ENCODE results near the gene ZMYND8. TPM values are rescaled to one million over a fixed set of nuclear protein-coding genes. Genes with fewer than 3 reads are reported as not detected.
"Not testable (repeated sequence)": the region's sequence is repeated elsewhere in the genome, so short reads cannot be mapped to it uniquely, and the experiment has no call there.

The ZMYND8 gene
- total RNA-seq, 1 donor from 2014 or later = 18.6 TPM

DNA sequence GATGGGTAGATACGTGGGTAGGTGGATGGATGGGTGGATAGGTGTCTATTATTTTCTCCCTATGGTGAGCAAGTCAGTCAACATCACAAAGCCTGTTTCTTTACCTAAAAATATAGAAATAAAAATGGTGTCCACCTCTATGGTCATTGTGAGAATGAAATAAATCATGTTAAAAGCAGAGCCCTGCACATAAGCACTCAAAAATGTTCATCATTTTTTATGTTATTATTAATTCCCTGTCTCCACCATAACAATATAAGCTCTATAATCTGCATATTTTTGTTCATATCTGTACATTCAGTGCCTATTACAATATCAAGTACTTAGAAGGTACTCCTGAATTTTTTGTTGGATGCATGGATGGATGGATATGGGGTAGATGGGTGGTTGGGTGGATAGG, 177.6 kb downstream of the ZMYND8 start:
- no peak for DNase-seq (ENCODE audit: low read depth)
- no peak overlapping the region for H3K4me3 ChIP-seq (ENCODE audit: low read depth, low read length)
- TF ChIP-seq, protein P1, sequence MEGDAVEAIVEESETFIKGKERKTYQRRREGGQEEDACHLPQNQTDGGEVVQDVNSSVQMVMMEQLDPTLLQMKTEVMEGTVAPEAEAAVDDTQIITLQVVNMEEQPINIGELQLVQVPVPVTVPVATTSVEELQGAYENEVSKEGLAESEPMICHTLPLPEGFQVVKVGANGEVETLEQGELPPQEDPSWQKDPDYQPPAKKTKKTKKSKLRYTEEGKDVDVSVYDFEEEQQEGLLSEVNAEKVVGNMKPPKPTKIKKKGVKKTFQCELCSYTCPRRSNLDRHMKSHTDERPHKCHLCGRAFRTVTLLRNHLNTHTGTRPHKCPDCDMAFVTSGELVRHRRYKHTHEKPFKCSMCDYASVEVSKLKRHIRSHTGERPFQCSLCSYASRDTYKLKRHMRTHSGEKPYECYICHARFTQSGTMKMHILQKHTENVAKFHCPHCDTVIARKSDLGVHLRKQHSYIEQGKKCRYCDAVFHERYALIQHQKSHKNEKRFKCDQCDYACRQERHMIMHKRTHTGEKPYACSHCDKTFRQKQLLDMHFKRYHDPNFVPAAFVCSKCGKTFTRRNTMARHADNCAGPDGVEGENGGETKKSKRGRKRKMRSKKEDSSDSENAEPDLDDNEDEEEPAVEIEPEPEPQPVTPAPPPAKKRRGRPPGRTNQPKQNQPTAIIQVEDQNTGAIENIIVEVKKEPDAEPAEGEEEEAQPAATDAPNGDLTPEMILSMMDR (conservative IDR thresholded peaks at IDR 0.05; ENCODE audit: low read depth, low read length) = no peak

DNA sequence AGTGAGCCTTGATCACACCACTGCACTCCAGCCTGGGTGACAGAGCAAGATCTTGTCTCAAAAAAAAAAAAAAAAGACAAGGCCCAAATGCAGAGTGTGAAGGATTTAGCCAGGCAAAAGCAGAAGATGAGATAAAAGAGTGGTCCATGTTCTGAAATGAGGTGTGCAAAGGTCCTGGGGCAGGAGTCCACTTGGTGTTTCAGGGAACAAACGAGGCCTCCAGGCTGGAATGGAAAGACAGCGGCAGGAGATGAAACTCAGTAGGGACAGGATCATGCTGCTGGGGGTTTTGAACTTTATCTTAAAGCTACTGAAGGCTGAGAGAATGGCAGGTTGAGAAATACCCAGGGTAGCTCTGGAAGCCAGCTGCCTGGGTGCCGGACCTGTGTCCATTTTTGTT, 178.2 kb downstream of the ZMYND8 start:
- no peak for DNase-seq (ENCODE audit: low read depth)
- TF ChIP-seq, protein P1 (conservative IDR thresholded peaks at IDR 0.05; ENCODE audit: low read depth, low read length) = no peak
- H3K4me3 ChIP-seq (ENCODE audit: low read depth, low read length) = no peak overlapping the region

DNA sequence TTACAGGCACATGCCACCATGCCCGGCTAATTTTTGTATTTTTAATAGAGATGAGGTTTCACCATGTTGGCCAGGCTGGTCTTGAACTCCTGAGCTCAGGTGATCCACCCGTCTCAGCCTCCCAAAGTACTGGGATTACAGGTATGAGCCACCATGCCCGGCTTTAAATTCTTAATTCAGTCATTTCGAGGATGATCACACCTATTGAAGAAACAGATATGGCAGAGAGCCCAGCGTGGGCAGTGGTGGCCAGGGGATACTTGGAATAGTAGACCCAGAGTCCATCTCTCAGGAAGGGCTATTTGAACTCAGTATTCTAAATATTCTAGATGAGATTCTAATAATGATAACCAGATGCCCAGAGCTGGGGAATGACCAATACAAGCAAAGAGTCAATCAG, 180.3 kb downstream of the ZMYND8 start:
- not testable (repeated sequence) for H3K4me3 ChIP-seq (ENCODE audit: low read depth, low read length); DNase-seq (ENCODE audit: low read depth)

DNA sequence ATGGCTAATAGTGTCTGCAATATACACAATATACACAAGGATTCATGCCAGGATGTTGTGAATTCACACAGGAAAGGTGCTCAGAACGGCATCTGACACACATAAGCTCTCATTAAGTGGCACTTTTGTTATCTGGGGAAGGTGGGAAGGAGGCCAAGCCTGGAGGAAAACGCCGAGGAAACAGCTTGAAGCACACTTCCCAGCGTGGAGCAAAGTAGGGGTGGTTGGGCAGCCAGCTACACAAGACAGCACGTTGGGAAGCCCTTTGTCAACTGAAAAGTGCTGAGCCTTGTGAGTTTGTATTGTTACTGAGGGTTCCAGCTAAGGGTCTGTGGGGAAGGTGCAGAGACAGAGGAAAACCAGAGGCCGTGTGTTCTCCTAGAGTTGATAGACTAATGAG, 181.0 kb downstream of the ZMYND8 start:
- TF ChIP-seq, protein P1 (conservative IDR thresholded peaks at IDR 0.05; ENCODE audit: low read depth, low read length) = no peak
- DNase-seq (ENCODE audit: low read depth) = no peak
- no peak overlapping the region for H3K4me3 ChIP-seq (ENCODE audit: low read depth, low read length)

DNA sequence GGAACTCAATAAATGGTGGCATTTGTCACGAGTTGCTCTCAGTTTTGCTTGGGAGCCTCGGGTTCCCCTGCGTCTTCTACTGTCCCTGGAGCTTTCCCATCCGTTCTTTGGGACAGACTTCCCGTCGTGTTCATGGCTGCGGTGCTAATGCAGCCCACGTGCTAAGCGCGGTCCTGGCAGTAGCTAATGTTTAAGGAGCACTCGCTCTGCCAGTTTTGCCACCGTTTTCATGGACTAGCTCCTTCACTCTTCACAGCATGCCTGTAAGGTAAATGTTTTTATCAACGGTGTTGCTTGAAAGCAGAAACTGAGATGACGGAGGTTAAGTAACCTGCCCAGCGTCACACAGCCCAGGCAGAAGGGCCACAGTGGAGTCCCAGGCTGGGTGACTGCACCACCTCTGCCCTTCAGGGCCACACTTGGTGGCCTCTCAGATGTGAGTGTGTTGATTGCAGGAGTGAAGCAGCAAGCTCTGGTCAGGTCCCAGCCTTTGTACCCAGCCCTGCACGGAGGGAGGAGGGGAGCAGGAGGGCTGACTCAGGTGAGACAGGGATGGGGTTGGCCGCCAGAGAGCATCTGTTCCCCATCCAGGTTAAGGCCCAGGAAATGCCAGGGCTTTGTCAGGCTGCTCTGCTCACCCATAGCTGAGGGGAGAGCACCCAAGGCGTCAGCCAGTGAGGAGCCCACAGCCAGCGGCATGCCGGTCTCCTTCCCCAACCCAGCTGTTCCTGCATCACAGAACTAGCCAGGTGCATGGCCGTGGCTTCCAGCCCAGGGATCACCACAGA, 181.8 kb downstream of the ZMYND8 start:
- DNase-seq (ENCODE audit: low read depth) = no peak

DNA sequence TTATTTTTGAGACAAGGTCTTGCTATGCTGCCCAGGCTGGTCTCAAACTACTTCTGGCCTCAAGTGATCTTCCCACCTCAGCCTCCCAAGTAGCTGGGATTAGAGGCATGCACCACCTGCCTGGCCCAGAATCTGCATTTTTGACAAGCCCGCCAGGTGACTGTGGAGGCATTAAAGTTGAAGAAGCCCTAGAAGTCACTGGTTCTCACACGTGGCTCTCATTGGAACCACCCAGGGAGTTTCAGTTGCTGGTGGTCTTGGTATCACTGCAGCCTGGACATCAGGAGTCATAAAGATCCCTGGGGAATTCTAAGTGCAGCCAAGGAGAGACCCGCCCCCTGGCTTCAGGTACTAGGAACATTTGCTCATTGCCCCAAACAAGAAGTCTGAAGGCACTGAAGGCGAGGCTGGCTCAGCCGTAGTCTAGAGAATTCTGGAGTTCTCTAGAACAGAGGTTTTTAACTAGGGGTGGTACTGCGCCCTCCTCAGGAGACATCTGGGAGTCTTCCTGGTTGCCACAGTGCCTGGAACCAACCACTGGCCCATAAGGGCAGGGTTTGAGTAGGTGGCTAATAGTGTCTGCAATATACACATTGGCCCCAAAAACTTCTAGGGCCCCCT, 182.8 kb downstream of the ZMYND8 start:
- H3K4me3 ChIP-seq (ENCODE audit: low read depth, low read length) = no peak overlapping the region
- no peak for DNase-seq (ENCODE audit: low read depth)
- TF ChIP-seq, protein P1 (conservative IDR thresholded peaks at IDR 0.05; ENCODE audit: low read depth, low read length) = peak; percentile 15

More for the DNA sequence above, 181.8 kb downstream of the ZMYND8 start:
- H3K4me3 ChIP-seq (ENCODE audit: low read depth, low read length) = no peak overlapping the region
- TF ChIP-seq, protein P1 (conservative IDR thresholded peaks at IDR 0.05; ENCODE audit: low read depth, low read length) = no peak

DNA sequence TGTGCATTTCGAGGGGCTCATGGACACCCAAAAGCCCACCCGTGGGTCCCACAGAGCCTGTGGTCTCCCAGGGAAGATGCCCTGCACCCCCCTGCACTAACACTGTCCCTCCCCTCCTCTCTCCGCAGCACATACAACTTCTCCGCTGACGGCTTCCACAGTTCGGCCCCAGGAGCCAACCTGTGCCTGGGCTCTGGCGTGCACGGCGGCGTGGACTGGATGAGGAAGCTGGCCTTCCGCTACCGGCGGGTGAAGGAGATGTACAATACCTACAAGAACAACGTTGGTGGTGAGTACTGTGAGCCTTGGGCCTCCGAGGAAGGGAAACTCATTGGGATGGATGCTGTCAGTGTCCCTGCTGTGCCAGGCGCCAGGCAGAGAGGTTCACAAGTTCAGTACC, 183.9 kb downstream of the ZMYND8 start:
- TF ChIP-seq, protein P1 (conservative IDR thresholded peaks at IDR 0.05; ENCODE audit: low read depth, low read length) = no peak
- H3K4me3 ChIP-seq (ENCODE audit: low read depth, low read length) = no peak overlapping the region
- no peak for DNase-seq (ENCODE audit: low read depth)

All from epithelial cell of proximal tubule (primary cell).